GM18861 (cell line): ENCODE data around the gene IDE.
"Not testable (repeated sequence)": the region's sequence is repeated elsewhere in the genome, so short reads cannot be mapped to it uniquely, and the experiment has no call there.

Experiments used
- ATAC-seq: cut with Tn5 transposase; IDR thresholded peaks from one replicate; pipeline ENCODE4 v1.9.1; 2021; ENCODE audit not compliant: unreplicated experiment

IDE gene

DNA sequence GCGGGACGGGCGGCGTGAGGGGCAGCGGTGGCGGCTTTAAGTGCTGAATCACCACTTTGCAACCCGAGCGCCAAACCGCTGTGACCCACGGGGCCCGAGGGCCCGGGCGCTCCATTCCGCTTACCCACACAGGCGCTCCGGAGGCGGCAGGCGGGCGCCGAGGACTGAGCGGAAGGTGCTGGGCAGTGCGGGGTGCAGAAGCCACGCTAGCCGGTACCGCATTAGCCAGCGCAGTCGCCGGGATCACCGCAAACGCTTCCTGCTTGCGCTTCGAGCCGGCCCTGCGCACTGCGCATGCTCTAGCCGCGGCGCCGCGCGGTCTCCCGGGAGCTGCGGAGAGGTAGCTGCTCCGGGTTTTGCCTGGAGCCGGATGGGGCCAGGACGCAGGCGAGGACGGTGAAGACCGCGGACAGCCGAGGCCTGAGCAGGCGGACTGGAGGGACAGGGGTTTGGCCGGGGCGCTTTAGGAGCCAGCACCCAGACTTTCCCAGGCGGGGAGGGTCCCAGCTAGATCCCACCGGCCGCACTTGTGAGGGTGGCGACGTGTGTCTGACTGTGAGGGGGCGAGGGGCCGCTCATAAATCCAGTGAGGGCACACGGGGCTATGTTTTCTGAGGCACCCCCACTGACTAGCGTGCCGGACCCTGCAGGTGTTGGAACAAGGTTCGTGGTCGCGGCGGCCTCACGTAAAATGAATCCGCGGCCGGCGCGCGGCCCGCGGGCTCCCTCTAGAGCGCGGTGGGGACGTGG is at the start of gene IDE:
Gene IDE (minus strand): TSS at position 296 of the 750 bp plus-strand sequence. CDS start 74 bp downstream, at position 222.
- ATAC-seq, result peak; percentile 56

DNA sequence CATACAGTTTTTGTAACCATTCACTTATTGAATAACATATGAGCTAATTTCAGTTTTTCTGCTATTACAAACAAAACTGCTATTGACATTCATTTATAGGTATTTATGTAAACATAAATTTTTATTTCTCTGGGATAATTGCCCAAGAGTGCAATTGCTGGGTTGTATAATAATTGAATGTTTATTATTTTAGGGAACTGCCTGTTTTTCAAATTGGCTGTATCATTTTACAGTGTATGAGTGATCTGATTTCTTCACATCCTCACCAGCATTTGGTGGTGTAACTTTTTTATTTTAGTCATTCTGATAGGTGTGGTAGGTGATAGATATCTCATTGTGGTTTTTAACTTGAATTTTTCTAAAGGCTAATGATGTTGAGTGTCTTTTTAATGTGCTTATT is 45.5 kb upstream of the IDE start:
- ATAC-seq, result no peak

DNA sequence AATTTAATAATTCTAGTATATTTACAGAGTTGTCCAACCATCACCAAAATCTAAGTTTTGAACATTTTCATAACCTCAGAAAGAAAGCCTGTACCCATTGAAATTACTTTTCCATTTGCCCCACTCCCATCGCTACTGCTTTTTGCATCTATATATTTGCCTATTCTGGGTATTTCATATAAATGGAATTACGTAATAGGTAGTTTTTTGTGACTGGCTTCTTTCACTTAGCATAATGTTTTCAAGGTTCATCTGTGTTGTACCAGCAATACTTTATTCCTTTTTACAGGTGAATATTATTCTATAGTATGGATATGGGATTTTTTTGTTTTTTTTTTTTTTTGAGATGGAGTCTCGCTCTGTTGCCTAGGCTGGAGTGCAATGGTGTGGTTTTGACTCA is 41.6 kb upstream of the IDE start:
- ATAC-seq, result no peak

DNA sequence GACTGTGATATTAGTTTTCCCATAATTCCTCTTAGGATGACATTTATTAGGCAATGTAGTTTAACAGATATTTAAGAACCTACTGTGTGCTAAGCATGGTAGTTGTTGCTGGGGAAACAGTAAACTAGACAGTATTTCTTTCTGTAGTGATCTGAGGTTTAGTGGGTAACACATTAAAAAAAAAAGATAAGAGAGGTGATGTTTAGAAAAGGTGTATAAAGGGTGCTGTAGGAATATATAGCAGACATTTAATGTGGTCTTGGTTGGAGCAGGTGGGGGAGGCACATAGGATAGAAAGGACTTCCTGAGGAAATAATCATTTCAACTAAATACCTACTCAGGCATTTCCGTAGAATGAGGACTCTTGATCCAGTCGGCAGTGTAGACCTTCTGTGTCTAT is 30.9 kb upstream of the IDE start:
- no peak for ATAC-seq

DNA sequence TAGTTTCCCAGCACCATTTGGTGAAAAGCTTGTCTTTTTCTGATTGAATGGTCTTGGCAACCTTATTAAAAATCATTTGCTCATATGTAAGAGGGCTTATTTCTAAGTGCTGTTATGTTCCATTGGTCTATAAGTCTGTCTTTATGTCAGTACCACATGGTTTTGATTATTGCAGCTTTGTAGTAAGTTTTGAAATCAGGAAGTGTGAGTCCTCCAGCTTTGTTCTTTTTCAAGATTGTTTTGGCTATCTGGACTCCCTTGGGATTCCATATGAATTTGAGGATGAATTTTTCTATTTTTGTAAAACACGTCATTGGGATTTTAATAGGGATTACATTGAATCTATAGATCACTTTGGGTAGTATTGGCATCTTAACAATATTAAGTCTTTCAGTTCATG is 24.4 kb upstream of the IDE start:
- no peak for ATAC-seq

DNA sequence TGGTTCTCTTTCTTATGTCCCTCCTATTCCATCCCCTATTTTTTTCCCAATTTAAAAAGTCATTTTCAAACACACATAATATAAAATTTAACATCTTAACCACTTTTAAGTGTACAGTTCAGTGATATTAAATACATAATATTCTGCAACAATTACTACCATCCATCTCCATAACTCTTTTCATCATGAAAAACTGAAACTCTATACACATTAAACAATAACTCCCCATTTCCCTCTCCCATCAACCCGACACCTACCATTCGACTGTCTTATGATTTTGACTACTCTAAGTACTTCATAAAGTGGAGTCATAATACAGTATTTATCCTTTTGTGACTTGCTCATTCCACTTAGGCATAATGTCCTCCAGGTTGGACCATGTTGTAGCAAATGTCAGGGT is 21.6 kb upstream of the IDE start:
- ATAC-seq, result no peak

DNA sequence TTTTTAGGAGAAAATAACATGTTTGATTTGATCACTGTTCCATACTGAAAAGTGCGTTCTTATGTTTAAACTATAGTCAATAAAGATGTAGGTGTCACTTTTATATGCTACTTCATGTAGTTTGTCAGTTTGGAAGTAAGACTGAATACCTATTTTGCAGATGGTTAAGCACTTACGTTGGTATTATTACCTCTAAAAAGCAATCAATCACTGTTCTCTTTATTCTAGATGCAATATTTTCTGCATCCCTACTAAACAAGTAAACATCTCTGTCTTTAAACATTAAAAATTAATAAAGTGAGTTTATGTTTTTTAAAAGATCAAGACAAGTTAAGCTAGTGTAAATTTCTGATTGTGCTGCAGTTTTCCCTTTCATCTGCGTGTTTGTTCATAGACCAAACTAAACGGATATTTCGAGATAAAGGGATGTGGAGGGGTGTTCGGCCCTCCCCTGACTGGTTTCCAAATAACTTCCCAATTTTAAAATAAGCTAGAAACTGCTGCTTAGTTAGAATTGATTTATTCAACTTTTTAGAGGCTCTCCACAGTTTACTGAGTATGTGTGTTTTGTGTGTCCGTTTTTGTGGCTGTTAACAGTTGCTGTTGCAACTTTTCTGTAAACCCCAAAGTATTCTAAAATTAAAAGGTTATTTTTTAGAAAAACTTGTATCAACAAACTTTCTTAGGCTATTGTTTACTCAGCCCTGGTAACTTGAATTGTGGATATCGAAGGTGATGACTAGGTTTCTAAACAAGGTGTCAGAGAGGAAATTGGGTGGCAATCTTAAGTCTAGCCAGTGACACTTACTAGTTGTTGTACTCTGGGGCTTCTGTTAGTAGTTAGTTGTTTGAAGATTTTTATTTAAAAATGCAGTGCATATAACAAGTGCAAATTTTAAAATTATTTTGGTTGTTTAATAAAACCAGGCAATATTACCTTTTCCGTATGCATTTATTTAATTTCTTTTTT is 20.0 kb upstream of the IDE start:
- ATAC-seq, result no peak

DNA sequence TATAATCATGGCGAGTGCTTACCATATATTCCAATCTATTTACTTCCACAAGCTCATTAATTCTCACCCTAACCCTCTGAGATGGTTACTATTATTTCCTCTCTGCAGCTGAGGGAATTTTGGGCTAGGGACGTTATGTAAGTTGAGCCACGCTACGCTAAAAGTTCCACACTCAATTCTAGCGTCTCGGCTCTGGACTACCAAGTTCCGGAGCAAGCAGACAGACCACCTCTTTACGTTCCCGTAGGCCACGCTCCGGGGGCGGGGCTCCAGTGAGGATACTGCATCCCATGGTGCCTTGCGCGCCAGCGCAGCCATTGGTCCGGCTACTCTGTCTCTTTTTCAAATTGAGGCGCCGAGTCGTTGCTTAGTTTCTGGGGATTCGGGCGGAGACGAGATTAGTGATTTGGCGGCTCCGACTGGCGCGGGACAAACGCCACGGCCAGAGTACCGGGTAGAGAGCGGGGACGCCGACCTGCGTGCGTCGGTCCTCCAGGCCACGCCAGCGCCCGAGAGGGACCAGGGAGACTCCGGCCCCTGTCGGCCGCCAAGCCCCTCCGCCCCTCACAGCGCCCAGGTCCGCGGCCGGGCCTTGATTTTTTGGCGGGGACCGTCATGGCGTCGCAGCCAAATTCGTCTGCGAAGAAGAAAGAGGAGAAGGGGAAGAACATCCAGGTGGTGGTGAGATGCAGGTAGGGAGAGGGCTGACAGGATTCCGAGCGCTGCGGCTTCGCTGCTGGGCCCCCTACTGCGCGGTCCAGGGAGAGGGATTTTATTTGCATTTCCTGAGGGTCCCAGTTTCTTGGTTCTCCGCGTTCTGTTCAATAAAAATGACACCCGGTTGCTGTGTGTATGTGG is 19.1 kb upstream of the IDE start, which contains the start of gene KIF11:
Gene KIF11 (plus strand): TSS at position 370 of the 858 bp plus-strand sequence. CDS start 246 bp downstream, at position 616.
- peak; percentile 78 for ATAC-seq

DNA sequence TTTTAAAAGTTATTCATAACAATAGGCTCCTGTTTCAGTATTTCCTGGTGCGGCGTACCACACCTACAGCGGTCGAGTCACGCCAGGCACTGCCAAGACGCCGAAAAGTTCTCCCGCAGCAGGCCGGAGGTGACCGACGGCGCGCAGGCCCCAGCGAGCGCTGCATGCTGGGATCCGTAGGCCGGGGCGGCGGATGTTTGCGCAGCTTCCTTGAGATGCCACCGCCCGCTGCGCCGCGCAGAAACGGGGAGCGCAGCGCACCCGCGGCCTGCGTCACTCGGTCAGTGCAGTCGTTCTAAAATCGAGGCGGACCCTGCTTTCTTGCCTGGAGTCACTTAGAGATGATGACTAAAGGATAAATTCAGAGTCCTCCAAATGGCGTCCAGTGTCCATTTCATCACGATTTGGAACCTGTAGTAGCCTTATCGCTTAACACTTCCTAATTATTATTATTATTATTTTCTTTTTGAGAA is 17.7 kb upstream of the IDE start:
- ATAC-seq, result peak; percentile 69

DNA sequence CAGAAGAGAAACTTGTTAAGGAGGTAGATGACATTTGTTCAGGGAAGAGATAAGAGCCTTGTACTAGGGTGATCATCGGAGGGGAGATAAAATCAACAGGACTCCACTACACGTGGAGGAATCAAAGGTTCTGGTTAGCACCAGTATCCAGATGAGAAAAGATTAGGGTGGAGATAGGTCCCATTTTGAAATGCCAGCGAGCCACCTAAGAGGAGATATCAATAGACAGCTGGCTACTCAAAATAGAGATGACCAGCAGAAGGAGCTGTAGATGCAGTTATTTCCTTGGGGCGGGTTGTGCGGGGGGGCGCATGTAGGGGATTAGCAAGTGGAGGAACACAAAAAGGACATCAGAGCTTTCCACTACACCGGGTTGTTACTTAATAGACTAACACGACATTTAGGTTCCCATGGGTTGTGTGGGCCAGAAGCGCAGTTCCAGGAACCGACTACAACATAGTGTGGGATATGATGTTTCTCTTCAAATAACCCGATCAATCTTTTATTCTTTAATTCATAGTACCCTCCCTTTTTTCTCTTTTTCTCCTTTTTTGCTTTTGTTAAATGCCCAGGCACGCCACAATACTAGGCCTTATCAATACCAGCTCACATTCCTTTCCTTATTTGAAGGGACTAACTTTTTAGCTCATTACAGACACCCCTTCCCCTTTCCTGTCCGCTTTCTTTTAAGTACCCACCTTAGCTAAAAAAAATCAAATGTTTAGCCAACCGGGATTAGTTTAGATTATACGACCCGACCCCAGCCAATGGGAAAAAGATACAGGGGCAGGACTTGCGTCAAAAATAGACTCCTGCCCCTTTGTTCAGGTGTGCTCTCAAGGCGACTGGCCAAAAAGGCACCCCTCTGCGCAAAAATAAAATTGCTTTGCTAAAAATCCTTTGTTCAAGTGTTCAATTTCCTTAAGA is 17.0 kb upstream of the IDE start:
- ATAC-seq, result peak; percentile 1

DNA sequence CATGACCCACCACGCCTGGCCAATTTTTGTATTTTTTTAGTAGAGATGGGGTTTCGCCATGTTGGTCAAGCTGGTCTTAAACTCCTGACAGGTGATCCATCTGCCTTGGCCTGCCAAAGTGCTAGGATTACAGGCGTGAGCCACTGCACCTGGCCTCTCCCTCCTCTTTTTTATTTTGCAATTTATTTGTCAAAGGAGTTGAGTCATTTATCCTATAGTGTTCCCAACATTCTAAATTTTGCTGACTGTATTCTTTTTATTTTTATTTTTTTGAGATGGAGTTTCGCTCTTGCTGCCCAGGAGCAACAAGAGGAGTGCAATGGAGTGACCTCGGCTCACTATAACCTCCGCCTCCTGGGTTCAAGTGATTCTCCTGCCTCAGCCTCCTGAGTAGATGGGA is 8.5 kb upstream of the IDE start:
- not testable (repeated sequence) for ATAC-seq

DNA sequence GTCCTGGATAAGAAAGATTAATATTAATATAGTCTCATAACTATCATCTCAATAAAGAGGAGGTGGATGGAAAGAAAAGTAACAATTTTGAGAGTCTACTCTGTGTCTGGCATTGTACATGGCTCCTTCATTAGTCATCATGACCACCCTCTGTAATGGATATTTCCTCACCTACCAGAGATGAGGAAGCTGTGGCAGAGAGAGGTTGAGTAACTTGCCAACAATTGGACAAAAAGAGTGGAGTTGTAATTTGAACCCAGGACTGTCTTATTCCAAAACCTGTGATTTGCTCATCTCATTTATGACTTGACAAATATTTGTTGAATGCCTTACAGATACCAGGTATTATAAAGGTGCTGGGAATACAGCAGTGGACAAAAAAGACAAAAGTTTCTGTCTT is 2.1 kb upstream of the IDE start:
- no peak for ATAC-seq

DNA sequence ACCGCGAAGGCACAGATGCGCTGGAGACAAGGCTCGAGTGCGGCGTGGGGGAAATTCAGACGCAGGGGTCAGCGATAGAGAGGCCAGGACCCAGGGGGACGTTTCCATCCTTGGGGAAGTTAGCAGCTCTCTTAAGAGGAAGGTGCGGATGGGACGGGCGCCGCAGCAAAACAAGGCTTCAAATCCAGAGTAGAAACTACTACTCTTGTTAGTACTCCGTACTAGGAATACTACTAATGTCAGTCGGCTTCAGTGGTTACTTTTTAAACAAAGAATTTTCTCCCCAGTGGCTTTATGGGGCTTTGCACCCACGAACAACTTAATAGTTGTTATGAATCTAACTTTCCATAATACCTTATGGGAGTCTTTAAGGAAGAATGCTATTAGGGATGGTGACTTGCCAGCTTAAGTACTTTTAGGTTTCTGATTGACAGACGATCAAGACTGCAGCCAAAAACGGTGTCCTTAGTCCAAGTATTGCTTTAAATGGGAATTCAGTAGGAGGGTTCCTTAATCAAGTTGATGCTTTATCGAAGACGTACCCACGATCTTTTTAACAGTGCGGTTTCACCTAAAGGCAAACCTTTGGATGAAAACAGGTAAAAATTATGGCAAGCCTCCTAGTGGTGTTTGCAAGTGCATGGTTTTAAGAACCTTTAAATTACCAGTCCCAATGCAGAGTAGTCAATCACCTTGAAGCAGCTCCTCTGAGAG is 812 bp upstream of the IDE start:
- peak; percentile 18 for ATAC-seq

DNA sequence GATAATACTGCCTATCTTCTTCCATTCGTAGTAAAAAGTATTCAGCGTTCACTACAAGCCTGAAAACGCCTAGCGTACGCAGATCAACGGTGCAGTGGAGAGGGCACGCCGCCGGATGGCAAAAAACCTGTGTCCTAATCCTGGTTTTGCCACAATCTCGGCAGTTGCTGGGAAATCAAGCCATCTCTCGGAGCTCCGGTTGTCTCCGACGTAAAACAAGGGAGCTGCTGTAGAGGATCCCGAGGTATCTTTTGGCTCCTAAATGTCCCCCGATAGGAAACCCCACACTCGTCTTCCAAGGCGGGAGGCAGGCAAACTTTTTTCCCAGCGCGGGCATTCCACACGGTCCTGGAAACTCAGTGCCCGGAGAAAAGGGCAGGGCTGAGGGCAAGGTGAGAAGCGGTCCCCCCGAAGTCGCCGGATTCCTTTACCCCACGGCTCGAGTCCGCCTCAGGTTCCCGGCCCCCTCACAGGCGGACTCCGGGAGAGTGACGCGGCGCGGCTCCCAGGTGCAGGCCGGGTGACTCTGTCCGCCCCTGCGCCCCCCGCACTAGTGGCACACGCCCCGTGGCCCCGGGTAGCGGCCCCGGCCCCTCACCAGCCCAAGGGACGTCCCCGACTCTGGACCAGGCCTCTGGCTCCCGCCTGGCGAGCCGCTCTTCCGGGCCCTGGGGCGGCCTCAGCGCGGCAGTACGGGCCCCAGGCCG is 649 bp downstream of the IDE start:
- no peak for ATAC-seq

DNA sequence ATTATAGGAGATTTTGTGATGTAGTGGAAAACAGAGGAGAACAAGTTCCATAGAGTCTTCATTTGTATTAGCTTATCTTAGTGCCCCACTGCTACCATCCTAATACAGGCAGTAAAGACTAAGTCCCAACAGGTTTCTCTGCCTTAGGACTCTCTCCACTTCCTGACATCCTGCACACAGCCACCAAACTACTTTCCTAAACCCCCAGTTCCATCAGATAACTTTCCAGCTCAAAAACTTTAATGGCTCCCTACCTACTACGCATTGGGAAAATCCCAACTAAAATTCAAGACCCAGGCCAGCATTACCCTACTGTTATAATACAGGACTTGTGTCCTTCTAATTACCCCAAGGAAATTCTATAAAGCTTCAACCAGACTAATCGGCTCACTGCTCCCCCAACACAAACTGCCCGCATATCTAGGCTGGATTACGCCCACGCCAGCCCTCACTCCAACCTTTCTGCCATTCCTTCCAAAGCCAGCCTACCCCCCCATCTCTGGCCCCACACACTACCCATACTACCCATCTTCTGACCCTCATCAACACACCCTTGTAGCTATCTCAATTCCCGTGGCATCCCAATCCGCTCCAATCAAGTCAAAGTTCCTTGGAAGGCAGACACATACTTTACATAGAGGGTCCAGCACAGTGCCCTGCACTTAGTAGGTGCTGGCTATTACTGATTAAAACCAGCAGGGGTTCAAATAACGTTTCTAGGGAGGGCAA is 1.4 kb downstream of the IDE start:
- no peak for ATAC-seq

DNA sequence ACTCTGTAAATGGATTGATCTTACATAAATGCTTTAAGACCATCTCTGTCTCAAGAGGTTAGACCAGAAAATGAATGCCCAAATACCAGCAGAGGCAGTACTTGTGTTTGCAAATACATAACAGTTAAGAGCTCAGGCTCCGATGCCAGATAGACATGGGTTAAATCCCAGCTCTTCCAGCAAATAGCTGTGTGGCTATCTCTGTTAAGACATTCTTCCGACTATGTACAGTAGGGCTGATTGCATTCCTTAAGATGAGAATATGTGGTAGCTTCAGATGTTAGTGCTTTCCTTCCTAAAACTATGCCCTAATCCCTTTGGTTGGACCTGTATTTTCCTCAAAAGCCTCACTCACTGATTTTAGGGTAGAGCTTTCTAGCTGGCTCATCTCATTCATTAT is 2.2 kb downstream of the IDE start:
- no peak for ATAC-seq

DNA sequence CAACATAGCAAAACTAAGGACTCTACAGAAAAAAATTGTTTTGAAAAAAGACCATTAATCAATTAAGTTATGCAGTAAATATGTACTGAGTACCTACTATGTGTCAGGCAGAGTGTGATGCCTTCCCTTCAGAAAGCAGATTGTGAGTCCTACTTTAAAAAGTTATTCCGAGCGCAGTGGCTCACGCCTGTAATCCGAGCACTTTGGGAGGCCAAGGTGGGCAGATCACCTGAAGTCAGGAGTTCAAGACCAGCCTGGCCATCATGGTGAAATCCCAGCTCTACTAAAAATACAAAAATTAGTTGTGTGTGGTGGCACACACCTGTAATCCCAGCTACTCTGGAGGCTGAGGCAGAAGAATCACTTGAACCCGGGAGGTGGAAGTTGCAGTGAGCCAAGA is 4.2 kb downstream of the IDE start:
- not testable (repeated sequence) for ATAC-seq

DNA sequence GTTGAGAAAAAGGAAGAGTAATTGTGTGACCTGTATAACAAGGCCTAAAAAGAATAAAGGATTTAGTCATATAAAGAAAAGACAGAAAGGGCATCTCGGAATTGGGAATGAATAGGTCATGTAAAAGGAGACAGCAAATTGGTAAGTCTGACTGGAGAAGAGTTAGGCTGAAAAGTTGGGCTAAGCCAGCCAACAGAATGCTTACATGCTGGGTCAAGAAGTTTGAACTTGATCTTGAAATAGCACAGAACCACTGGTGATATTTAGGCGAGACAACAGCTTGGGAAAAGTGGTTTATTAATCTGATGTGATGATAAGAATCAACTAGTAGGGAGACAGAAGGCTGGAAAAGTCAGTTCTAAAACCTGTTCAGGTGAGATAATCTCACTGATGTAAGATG is 4.8 kb downstream of the IDE start:
- no peak for ATAC-seq
